ENCODE data around the gene CABS1. TPM values are rescaled to one million over a fixed set of nuclear protein-coding genes. Genes with fewer than 3 reads are reported as not detected.

Gene CABS1
- total RNA-seq, result not detected
- long read RNA-seq, result 0 reads

- DNase-seq (ENCODE audit: low spot score), result no peak
Measured at GRCh38 chr4:70334681-70335080, at the start of gene CABS1. Gene CABS1 (plus strand): TSS chr4:70334981. CDS start chr4:70335040, 59 bp downstream.

GRCh38 chr4:70288651-70289050 is 46.1 kb upstream of the CABS1 start:
- no peak for DNase-seq (ENCODE audit: low spot score)

DNA sequence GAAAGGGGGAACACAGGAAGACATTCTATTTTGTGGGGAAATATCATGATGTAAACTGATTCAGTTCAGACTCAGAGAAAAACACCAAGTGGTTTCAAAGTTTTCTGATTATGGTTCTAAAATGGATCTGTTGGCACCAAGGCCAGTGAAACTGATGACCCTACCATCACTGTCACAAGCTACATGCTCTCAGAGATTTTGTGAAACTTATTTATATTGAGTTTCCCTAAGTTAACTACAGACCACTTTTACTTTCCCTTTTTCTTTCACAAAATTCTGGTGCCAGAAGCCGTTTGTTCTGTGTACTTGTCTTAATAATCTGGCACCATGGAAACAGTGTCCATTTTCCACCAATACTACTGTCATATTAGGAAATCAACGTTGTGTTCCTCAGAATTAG is 43.4 kb upstream of the CABS1 start:
- no peak for DNase-seq (ENCODE audit: low spot score)

DNA sequence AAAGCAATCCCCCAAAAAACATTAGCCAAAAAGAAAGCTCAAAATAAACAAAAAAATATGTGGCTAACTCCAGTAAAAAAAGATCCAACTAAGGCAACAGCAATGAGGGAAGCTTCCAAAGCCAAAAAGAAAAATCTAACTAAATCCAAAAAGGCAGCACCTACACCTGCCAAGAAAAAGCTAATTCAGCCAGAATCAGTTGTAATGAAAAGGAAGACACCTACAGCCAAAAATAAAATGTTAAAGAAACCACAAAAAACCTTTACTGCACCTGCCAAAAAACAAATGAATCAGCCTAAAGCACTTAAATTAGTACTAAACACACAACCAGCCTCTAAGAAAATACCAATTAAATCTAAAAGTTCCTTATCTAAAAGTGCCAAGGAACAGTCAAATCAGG is 37.2 kb upstream of the CABS1 start:
- DNase-seq (ENCODE audit: low spot score), result no peak

GRCh38 chr4:70298051-70298450 is 36.7 kb upstream of the CABS1 start:
- no peak for DNase-seq (ENCODE audit: low spot score)

GRCh38 chr4:70299643-70300042 is 35.1 kb upstream of the CABS1 start:
- DNase-seq (ENCODE audit: low spot score), result no peak

- no peak for DNase-seq (ENCODE audit: low spot score)
Measured at GRCh38 chr4:70300215-70300614, 34.6 kb upstream of the CABS1 start.

DNA sequence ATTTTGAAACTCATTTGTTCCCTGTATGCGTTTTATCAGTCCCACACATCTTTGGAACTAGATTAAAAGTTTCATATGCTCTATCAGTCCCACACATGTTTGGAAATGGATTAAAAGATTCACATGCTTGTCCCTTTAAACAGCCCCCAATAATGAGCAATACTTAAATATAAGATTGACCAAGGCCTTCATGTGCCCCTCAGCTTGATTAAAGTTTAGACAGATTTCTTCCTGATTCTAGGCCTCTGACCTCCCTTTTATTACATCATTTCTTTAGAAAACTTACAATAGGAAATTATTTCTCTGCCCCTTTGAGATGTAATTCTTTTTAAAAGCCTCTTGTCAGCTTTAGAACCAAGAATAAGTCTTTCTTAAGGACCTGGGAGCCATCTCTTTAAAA is 31.7 kb upstream of the CABS1 start:
- DNase-seq (ENCODE audit: low spot score), result no peak

DNA sequence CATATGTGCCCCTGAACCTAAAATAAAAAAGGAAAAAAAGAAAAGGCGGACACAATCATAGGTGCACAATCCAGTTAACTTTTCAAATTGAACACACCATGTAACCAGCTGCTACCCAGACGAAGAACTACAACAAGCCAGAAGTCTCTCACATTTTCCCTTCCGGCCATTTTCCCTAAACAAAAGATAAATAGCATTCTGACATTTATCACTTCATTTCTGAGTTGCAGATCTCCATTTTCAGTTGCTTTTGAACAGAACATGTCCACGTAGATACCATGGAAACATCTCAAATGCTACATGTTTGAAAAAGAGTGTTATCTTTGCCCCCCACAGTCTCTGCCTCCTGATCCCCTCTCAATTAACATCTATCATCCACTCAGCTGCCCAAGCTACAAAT is 29.2 kb upstream of the CABS1 start:
- DNase-seq (ENCODE audit: low spot score), result no peak

DNA sequence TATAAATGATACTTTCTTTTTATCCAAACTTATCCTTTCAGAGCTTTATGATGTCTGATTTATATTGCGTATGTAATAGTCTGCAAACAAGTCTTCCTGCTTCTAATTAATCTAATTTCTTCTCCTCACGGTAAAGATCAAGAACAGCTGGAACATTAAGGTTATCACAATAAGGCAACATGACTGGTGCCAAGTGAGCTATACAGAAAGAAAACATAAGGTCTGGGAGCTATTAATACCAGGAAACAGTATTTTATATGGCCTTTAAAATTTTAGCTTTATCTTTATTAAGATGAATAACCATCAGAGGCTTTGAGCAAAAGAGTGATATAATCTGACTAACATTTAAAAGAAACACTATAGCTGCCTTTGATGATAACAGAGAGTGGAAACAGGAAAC is 28.7 kb upstream of the CABS1 start:
- no peak for DNase-seq (ENCODE audit: low spot score)

- DNase-seq (ENCODE audit: low spot score), result no peak
Measured at GRCh38 chr4:70313736-70314135, 21.0 kb upstream of the CABS1 start.

- DNase-seq (ENCODE audit: low spot score), result no peak
Measured at GRCh38 chr4:70315928-70316327, 18.9 kb upstream of the CABS1 start.

DNA sequence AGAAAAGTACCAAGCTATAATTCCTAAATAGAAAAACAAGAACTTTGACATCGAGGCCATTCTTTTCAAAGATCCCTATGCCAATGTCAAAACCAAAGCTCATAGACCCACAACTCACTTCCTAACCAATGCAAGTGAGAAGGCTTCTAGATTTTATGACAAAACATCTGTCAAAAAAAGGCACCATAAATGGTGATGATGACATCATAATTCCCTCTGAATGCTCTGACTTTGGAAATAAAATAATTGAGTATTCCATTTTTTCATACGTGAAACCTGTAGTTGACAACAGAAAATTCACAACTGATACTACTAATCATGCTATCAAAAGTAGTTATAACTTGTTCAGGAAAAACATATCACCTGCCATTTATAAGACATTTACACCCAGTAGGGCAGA is 8.7 kb upstream of the CABS1 start:
- DNase-seq (ENCODE audit: low spot score), result no peak

DNA sequence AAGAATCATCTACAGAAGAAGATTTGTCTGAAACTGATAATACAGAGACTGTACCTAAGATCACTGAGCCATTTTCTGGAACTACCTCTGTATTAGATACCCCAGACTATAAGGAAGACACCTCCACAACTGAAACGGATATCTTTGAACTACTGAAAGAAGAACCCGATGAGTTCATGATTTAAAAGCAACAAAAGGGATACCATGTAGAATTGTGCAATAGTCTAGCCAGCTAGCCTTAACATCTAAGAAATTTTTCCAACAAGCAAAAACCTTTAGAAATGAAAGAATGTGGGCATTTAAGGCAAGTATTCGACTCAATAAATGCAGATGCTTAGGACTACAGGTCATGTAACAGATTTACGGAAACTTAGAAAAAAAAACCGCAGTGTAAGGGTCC is 1.3 kb downstream of the CABS1 start:
- DNase-seq (ENCODE audit: low spot score), result no peak

DNA sequence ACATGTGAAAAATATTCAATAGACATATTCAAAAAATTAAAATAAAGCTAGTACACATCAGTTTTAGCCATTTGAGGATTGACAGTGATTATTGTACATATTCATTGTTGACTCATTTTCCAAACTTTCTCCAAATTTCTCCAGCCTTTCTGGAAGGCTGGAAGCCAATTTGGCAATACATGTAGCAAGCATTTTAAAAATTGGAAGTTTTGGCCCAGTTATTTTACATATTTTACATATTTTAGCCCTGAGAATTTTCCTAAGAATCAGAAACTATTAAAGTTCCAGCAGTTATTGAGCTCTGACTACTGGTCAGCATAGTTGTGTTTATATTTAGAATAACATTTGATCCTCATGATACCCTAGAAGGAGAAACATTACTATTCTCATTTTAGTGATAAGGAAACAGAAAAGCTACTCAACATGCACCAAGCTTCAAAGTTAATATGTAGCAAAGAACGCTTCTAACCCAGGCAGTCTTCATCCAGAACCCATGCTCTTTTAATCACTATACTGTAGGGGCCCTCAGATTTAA is 3.2 kb downstream of the CABS1 start:
- no peak for DNase-seq (ENCODE audit: low spot score)

GRCh38 chr4:70356185-70356584 is 21.4 kb downstream of the CABS1 start:
- no peak for DNase-seq (ENCODE audit: low spot score)

DNA sequence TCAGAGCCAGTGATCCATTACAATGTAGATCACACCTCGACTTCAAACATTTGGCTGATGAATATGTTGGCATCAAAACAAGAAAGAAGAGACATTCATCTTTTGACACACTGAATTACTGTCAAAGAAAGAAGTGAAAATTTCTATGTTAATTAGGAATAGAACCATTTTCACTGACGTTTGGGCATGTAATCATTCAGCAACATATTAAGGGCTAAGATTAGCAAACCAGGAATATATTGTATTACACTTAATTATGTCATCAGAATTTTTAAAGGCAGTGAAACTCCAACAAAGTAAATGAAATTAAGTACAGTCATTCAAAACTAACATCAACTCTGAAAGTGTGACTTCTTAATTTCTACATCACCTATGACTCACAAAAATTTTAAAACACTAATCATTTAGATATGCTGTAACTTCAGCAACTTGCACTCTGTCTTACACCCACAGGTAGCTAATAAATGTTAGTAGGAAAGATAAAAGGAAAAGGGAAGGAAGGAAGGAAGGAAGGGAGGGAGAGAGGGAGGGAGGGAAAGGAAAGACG is 24.4 kb downstream of the CABS1 start:
- no peak for DNase-seq (ENCODE audit: low spot score)

DNA sequence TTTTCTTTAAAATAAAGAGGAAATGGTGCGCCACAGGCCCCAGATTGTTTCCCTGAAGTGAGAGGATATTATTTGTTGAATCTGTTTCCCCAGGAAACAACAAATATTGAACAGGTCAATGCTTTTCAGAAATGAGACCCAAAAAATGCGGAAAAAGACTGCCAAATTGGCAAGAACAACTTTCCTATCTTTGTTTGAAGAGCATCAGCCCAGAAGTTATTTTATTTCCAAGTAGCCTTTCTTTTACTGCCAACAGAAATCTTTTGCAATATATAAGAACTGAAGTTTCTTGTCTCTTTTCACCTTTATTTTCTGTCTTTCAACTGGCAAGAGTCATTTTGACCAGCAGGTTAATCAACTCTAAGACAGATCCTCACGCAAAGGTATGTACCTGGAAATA is 25.7 kb downstream of the CABS1 start, which contains the start of gene SMR3A:
Gene SMR3A (plus strand): TSS at position 301 of the 400 bp plus-strand sequence. CDS start 1,356 bp downstream, outside the sequence.
- DNase-seq (ENCODE audit: low spot score), result no peak

DNA sequence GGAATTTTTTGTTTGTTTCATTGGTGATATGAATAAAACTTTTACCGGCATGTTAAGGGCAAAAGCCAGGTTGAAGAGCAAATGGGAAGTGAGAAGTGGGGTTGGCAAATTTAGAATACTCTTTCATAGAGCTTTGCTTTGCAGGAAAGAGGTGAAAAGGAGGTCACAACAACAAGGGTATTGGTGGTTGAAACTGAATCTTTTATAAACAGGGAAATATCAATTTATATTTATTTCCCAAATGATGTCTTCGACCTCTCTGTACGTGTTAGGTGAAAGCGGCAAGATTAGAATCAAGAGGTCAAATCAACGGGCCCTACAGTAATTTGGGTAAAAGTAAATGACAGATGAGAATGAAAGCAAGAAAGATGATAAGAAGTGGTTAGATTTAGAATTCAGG is 29.2 kb downstream of the CABS1 start:
- no peak for DNase-seq (ENCODE audit: low spot score)

- DNase-seq (ENCODE audit: low spot score), result no peak
Measured at GRCh38 chr4:70365479-70365878, 30.7 kb downstream of the CABS1 start.

GRCh38 chr4:70367813-70368212 is 33.0 kb downstream of the CABS1 start:
- DNase-seq (ENCODE audit: low spot score), result no peak

- no peak for DNase-seq (ENCODE audit: low spot score)
Measured at GRCh38 chr4:70371987-70372386, 37.2 kb downstream of the CABS1 start.

DNA sequence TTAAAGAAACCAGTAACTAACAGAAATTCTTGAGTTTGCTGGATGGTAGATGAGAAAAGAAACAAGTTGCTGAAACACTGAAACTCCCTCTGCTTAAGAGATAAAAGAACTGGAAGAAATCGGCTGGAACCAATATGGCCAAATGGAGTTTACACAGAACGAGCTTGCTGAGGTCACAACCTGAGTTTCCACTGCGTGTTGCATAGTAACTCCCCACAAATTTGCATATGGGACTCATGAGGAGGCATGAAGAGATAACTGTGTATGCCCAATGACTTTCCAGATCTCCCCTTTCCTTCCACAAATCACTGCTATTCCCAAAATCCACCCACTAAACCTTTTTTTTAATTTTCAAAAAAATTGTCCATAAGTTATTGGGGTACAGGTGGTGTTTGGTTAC is 38.0 kb downstream of the CABS1 start:
- no peak for DNase-seq (ENCODE audit: low spot score)

DNA sequence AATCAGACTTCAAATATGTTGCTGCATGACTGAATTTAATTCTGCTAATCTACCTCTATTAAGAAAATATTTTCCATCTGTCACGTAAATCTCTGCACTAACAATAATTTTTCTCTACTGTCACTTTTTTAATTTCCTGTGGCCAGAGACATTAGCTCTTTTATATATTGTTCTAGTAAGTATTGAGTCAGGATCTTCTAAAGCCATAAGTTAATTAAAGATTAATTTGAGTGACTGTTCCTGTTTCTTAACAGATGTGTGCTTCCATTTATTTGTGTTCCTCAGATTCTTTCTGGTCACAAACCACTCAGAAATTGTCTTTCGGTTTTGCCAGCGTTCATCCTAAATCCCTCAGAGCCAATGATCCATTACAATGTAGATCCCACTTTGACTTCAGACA is 45.8 kb downstream of the CABS1 start:
- DNase-seq (ENCODE audit: low spot score), result no peak

Measured in mesenteric fat pad (tissue), 1 donor.